Measurements from ENCODE around the gene SRSF4.
"Not testable (repeated sequence)": the region's sequence is repeated elsewhere in the genome, so short reads cannot be mapped to it uniquely, and the experiment has no call there.

SRSF4 gene

GRCh38 chr1:29124366-29125236 lies 57.1 kb downstream of the SRSF4 start:
- DNase-seq (ENCODE audit: low read depth) = peak; percentile 69

GRCh38 chr1:29123887-29124365 lies 57.8 kb downstream of the SRSF4 start, which contains the start of gene TMEM200B:
TMEM200B (minus strand) TSS chr1:29123903; CDS start chr1:29121828, 2,075 bp downstream.
- DNase-seq (ENCODE audit: low read depth) = no peak

GRCh38 chr1:29123053-29123886 lies 58.4 kb downstream of the SRSF4 start:
- DNase-seq (ENCODE audit: low read depth) = peak; percentile 42

GRCh38 chr1:29122682-29123052 lies 59.0 kb downstream of the SRSF4 start:
- peak; percentile 76 for DNase-seq (ENCODE audit: low read depth)

- DNase-seq (ENCODE audit: low read depth) = peak; percentile 67
Measured at GRCh38 chr1:29121936-29122681, 59.6 kb downstream of the SRSF4 start.

GRCh38 chr1:29121516-29121935 lies 60.2 kb downstream of the SRSF4 start:
- no peak for DNase-seq (ENCODE audit: low read depth)

GRCh38 chr1:29120947-29121485 lies 60.7 kb downstream of the SRSF4 start:
- peak; percentile 40 for DNase-seq (ENCODE audit: low read depth)

GRCh38 chr1:29120367-29120766 lies 61.3 kb downstream of the SRSF4 start:
- no peak for DNase-seq (ENCODE audit: low read depth)

GRCh38 chr1:29119121-29119929 lies 62.4 kb downstream of the SRSF4 start:
- no peak for DNase-seq (ENCODE audit: low read depth)

- no peak for DNase-seq (ENCODE audit: low read depth)
Measured at GRCh38 chr1:29117381-29117780, 64.3 kb downstream of the SRSF4 start.

GRCh38 chr1:29114654-29115053 lies 67.0 kb downstream of the SRSF4 start:
- DNase-seq (ENCODE audit: low read depth) = no peak

- DNase-seq (ENCODE audit: low read depth) = no peak
Measured at GRCh38 chr1:29113413-29114117, 68.1 kb downstream of the SRSF4 start.

GRCh38 chr1:29112705-29113412 lies 68.8 kb downstream of the SRSF4 start:
- DNase-seq (ENCODE audit: low read depth) = no peak

GRCh38 chr1:29108041-29108440 lies 73.7 kb downstream of the SRSF4 start:
- not testable (repeated sequence) for DNase-seq (ENCODE audit: low read depth)

GRCh38 chr1:29105822-29106221 lies 75.9 kb downstream of the SRSF4 start:
- peak; percentile 82 for DNase-seq (ENCODE audit: low read depth)

- DNase-seq (ENCODE audit: low read depth) = no peak
Measured at GRCh38 chr1:29100487-29100886, 81.2 kb downstream of the SRSF4 start.

- no peak for DNase-seq (ENCODE audit: low read depth)
Measured at GRCh38 chr1:29099286-29099685, 82.4 kb downstream of the SRSF4 start.

Measured in amniotic epithelial cell (primary cell).